PFSK-1 (cell line): ENCODE measurements around the gene DIP2C.

ENCODE experiments used
- FOXP2 ChIP-seq: optimal IDR thresholded peaks from 2 replicates; pipeline ENCODE3; 2011; ENCODE audit warnings: borderline replicate concordance, control low read depth, inconsistent platforms; ENCODE audit not compliant: insufficient read depth; ENCODE audit errors: extremely low read length, extremely low read depth
- POLR2AphosphoS5 ChIP-seq: IDR thresholded peaks from 2 replicates; pipeline ENCODE4 v1.6.1; 2012; ENCODE audit warnings: low read depth, mild to moderate bottlenecking, control low read depth, low read length, moderate library complexity
- SIN3A ChIP-seq: IDR thresholded peaks from 2 replicates; pipeline ENCODE4 v1.6.1; 2012; ENCODE audit warnings: mild to moderate bottlenecking, low read length, moderate library complexity, borderline replicate concordance; ENCODE audit not compliant: insufficient read depth
- TAF1 ChIP-seq: IDR thresholded peaks from 2 replicates; pipeline ENCODE4 v1.6.1; 2012; ENCODE audit warnings: low read length, control low read depth, borderline replicate concordance; ENCODE audit not compliant: insufficient read depth
- TF ChIP-seq, protein P1 (sequence below), 2 experiments: IDR thresholded peaks; 2 replicates each; pipeline versions ENCODE4 v1.6.1 to v1.8.0; 2011 to 2012; ENCODE audit warnings: low read depth in 2 of 2, low read length in 2 of 2, control low read depth in 1 of 2, inconsistent platforms in 1 of 2, mild to moderate bottlenecking in 1 of 2, moderate library complexity in 1 of 2; ENCODE audit not compliant: insufficient read depth in 1 of 2

Gene DIP2C

DNA sequence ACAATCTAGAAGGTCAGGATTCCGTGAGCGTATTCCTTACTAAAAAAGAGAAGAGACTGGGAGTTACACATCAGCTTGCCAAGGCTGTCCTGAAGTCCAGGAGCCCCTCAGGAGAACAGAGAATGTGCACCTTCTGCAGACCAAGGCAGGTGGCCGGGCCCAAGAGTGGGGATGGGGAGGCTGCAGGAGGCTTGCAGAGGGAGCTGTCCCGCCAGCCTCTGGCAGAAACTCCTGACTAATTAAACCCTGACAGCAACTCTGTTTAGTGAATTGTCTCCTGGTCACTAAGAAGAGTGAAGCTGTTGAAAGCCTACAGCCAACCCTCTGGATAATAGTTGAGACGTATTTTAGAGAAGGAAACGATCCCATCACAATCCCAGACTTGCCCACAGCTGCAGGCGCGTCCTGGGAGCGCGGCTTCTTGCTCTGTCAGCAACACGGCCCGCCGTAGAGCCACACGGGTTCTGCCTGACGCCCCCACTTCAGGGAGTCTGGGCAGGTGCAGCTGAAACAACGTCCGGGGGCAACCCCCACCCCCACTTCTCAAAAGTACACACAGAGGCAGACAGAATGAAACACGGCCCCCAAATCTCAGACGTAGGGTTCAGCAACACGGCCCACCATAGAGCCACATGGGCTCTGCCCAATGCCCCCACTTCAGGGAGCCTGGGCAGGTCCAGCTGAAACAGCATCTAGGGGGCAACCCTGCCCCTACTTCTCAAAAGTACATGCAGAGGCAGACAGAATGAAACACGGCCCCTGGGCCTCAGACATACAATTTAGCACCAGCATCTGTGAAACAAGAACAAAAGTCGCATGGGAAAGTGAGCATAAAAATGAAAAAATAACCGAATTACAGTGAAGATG is 45.2 kb downstream of the DIP2C start:
- no peak for TF ChIP-seq POLR2AphosphoS5

DNA sequence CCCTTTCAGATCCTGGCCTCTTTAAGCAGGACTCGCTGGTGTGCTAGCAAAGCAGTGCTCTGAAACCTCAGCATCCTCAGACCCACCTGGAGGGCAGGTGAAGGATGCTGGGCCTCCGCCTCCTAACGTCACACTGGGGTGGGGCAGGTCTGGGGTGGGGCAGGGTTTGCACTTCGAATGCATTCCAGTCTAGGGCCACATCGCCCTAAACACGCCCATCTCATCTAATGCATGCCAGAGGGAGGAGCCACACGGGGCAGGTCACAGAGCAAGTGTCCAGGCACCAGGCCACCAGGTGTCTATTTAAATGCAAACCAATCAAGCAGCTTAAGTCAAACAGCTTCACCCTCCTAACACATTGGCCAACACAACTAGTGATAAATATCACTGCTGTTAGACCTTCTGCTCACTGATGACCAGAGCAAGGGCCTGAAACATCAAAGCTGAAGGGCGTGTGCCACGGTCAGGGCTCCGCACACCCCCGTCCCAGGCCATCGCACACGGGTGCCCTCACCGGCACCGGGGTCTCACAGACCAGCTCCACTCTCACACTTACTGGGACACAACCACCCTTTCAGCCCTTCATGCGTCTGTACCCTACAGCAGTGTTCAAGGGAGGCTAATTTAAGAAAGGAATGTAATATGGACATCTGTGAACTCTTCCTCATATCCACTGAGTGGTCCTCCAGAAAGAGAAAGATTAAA is 47.1 kb downstream of the DIP2C start:
- no peak for TF ChIP-seq POLR2AphosphoS5
- no peak for TF ChIP-seq TAF1
- TF ChIP-seq SIN3A, result no peak

DNA sequence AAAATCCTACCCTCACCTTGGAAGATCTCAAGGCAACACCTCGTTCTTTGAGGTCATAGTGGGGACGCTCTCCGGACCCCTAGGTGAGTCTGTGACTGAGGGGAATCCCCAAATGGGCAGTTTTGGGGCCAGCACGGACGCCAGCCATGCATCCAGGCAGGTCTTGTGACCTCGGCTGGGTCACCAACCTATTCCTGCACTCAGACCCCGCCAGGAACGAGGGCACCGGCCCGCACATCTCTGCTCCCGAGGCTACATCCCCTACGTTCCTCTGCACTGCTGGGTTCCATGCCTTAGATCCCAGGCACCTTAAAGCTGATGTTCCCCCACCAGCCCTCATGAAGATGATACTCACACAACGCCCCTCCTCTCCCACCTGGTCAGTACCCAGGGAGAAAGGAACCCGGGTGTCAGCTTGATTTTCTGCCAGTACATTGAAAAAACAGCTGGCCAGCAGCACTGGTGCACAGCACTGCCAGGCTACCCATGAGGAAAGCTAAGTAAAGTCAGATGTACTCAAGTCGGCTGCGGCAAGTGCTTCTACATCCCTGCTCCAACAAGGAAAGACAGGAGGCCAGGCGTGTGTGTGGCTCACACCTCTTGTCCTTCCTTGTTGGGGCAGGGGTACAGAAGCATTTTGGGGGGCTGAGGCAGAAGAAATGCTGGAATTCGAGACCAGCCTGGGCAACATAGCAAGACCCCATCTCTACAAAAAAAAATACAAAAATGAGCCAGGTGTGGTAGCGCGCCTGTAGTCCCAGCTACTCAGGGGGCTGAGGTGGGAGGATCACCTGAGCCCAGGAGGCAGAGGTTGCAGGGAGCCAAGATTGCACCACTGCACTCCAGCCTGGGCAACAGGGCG is 48.1 kb downstream of the DIP2C start:
- TF ChIP-seq POLR2AphosphoS5 (no peak), TAF1 (no peak), FOXP2 (no peak), SIN3A (no peak)
- TF ChIP-seq, protein P1, sequence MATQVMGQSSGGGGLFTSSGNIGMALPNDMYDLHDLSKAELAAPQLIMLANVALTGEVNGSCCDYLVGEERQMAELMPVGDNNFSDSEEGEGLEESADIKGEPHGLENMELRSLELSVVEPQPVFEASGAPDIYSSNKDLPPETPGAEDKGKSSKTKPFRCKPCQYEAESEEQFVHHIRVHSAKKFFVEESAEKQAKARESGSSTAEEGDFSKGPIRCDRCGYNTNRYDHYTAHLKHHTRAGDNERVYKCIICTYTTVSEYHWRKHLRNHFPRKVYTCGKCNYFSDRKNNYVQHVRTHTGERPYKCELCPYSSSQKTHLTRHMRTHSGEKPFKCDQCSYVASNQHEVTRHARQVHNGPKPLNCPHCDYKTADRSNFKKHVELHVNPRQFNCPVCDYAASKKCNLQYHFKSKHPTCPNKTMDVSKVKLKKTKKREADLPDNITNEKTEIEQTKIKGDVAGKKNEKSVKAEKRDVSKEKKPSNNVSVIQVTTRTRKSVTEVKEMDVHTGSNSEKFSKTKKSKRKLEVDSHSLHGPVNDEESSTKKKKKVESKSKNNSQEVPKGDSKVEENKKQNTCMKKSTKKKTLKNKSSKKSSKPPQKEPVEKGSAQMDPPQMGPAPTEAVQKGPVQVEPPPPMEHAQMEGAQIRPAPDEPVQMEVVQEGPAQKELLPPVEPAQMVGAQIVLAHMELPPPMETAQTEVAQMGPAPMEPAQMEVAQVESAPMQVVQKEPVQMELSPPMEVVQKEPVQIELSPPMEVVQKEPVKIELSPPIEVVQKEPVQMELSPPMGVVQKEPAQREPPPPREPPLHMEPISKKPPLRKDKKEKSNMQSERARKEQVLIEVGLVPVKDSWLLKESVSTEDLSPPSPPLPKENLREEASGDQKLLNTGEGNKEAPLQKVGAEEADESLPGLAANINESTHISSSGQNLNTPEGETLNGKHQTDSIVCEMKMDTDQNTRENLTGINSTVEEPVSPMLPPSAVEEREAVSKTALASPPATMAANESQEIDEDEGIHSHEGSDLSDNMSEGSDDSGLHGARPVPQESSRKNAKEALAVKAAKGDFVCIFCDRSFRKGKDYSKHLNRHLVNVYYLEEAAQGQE (IDR thresholded peaks at IDR 0.05; ENCODE audit: insufficient read depth in 1 of 2, low read depth in 2 of 2, low read length in 2 of 2), result no peak

DNA sequence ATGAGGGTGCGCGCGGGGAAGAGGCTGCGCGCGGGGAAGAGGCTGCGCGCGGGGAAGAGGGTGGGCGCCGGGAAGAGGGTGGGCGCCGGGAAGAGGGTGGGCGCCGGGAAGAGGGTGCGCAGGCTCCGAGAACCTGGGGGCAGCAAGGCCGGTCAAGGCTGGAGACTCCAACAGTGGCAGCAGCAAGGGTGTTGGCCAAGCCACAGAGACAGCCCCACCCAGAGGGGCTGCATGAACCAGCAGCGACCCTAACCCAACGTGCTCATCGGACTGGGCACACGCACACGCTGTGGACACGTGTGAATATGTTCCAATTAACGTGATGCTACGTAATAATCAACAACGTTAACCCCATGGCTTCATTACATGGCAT is 48.8 kb downstream of the DIP2C start:
- no peak for TF ChIP-seq FOXP2
- TF ChIP-seq, protein P1 (IDR thresholded peaks at IDR 0.05; ENCODE audit: insufficient read depth in 1 of 2, low read depth in 2 of 2, low read length in 2 of 2), result no peak
- TF ChIP-seq POLR2AphosphoS5, result no peak
- no peak for TF ChIP-seq TAF1
- no peak for TF ChIP-seq SIN3A

DNA sequence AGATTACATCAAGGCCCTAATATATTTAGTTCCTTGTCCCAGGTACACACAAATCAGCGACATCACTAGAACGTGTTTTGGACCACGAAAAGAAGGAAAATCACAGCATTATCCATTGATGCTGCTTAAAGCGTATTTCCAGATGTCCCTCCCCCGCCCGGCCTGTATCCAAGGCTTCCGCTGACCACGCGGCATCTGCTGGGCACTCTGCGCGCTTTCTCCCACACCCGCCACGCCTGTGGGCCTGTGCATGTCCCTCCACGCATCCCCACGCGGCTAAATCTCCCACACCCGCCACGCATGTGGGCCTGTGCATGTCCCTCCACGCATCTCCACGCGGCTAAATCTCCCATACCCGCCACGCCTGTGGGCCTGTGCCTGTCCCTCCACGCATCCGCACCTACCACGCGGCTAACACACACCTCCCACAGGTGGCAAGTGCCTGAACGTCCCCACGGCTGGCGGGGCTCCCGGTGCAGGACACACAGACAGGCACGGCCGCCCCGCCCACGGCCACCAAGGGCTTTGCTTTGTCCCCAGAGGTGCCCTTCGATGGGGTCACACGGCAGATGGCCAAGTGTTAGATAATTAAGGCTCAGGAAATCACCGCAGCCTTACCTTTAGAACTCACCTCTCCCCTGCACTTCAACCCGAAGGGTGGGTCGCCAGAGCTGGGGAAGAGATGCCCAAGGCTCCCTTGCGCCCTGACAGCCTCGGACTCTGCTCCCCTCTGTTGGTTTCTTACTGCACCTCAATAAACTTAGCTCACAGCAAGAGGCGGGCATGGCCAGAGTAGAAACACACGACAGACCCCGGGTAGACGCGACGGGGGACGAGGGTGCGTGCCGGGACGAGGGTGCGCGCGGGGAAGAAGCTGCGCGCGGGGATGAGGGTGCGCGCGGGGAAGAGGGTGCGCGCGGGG is 49.5 kb downstream of the DIP2C start:
- TF ChIP-seq SIN3A (no peak), POLR2AphosphoS5 (no peak), TAF1 (no peak), FOXP2 (no peak)
- TF ChIP-seq, protein P1 (IDR thresholded peaks at IDR 0.05; ENCODE audit: insufficient read depth in 1 of 2, low read depth in 2 of 2, low read length in 2 of 2), result no peak
